HL-60 (cell line): ENCODE data around the gene ENOX2.

Experiments
- POLR2AphosphoS5 ChIP-seq: IDR thresholded peaks from 2 replicates; pipeline ENCODE4 v1.6.1; 2012; ENCODE audit warnings: low read depth
- TF ChIP-seq, protein P1 (sequence below): IDR thresholded peaks from one replicate; pipeline ENCODE4 v1.5.1; 2011; ENCODE audit warnings: low read length, control low read depth, inconsistent platforms; ENCODE audit not compliant: insufficient read depth

DNA sequence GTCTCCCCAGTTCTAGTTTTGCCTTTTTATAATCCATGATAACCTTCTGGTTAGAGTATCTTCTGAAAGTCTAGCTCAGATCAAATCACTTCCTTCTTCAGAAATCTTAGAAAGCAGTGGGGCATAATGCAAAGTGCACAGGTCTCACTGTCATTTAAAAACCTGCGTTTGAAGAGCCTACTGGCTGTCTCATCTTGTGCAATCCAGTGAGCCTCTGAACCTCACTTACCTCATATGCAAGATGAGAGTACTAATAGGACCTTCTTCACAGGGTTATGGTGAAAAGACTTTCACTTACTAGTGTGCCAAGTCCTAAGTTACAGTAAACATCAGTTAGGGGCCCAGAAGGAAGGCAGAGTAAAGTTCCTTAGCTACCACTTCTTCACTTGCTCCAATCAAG lies 131.4 kb downstream of the ENOX2 start:
- TF ChIP-seq, protein P1, sequence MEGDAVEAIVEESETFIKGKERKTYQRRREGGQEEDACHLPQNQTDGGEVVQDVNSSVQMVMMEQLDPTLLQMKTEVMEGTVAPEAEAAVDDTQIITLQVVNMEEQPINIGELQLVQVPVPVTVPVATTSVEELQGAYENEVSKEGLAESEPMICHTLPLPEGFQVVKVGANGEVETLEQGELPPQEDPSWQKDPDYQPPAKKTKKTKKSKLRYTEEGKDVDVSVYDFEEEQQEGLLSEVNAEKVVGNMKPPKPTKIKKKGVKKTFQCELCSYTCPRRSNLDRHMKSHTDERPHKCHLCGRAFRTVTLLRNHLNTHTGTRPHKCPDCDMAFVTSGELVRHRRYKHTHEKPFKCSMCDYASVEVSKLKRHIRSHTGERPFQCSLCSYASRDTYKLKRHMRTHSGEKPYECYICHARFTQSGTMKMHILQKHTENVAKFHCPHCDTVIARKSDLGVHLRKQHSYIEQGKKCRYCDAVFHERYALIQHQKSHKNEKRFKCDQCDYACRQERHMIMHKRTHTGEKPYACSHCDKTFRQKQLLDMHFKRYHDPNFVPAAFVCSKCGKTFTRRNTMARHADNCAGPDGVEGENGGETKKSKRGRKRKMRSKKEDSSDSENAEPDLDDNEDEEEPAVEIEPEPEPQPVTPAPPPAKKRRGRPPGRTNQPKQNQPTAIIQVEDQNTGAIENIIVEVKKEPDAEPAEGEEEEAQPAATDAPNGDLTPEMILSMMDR: no peak
- no peak for TF ChIP-seq POLR2AphosphoS5
